H1 (cell line): ENCODE results near the gene ALAS1. TPM values are rescaled to one million over a fixed set of nuclear protein-coding genes. Genes with fewer than 3 reads are reported as not detected.

Experiments
- CTCF ChIA-PET: fragments of 300-600 bp; sonication (Branson Sonifier 250); formaldehyde crosslinking; loops from one replicate; lab custom pipeline; 2021; ENCODE audit not compliant: partially characterized antibody; lab: Charles Lee
- POLR2A ChIA-PET: fragments of 300-600 bp; sonication (Branson Sonifier 250); formaldehyde crosslinking; loops from one replicate; lab custom pipeline; 2021; ENCODE audit warnings: inconsistent platforms; ENCODE audit not compliant: partially characterized antibody; lab: Charles Lee
- DNase-seq, 2 experiments: peaks; one replicate each; pipeline versions ENCODE4 v3.0.0 to v3.0.0-alpha.2; 2010 to 2022; ENCODE audit warnings: low spot score in 2 of 2, low read depth in 1 of 2, mixed read lengths in 1 of 2
- FAIRE-seq: peaks from 2 replicates; lab custom pipeline; 2011; peaks lifted over from hg19 to GRCh38; lab: Jason Lieb, UNC
- H2AFZ ChIP-seq: 2 replicates; pipeline ENCODE4 v1.8.1; 2012; ENCODE audit warnings: low read length, inconsistent platforms
- H2AK5ac ChIP-seq: 2 replicates; pipeline ENCODE4 v1.6.1; 2013; ENCODE audit warnings: low read depth, low read length
- H2BK120ac ChIP-seq: replicated peaks from 2 replicates; pipeline ENCODE3; 2013; ENCODE audit warnings: low read depth, low read length, inconsistent platforms
- H2BK12ac ChIP-seq: 2 replicates; pipeline ENCODE4 v1.6.1; 2013; ENCODE audit warnings: low read depth, low read length
- H2BK15ac ChIP-seq: 2 replicates; pipeline ENCODE4 v1.6.1; 2013; ENCODE audit warnings: low read length
- H2BK20ac ChIP-seq: 2 replicates; pipeline ENCODE4 v1.6.1; 2013; ENCODE audit warnings: low read length
- H2BK5ac ChIP-seq: 2 replicates; pipeline ENCODE4 v1.6.1; 2013; ENCODE audit warnings: low read depth, low read length
- H3K14ac ChIP-seq: 2 replicates; pipeline ENCODE4 v1.6.1; 2013; ENCODE audit warnings: inconsistent platforms; ENCODE audit not compliant: insufficient read length
- H3K18ac ChIP-seq: 2 replicates; pipeline ENCODE4 v1.6.1; 2013; ENCODE audit warnings: low read length; ENCODE audit errors: extremely low read depth
- H3K23ac ChIP-seq: 2 replicates; pipeline ENCODE4 v1.6.1; 2013; ENCODE audit warnings: inconsistent platforms; ENCODE audit not compliant: insufficient read length
- H3K23me2 ChIP-seq: 2 replicates; pipeline ENCODE4 v1.6.1; 2013; ENCODE audit warnings: low read depth, low read length
- H3K27ac ChIP-seq: 2 replicates; pipeline ENCODE4 v1.6.1; 2011; ENCODE audit warnings: low read depth, low read length, inconsistent platforms
- H3K27me3 ChIP-seq, 4 experiments: replicated peaks in 1 of 4; 1 replicate in 1 of 4; 2 replicates in 3 of 4; pipeline versions ENCODE4 v1.6.1 to v1.8.1; 2011 to 2013; ENCODE audit warnings: low read length in 3 of 4, mild to moderate bottlenecking in 3 of 4, inconsistent platforms in 2 of 4, mixed read lengths in 2 of 4, moderate library complexity in 1 of 4; ENCODE audit not compliant: control insufficient read depth in 3 of 4, insufficient read depth in 3 of 4; ENCODE audit errors: extremely low read depth in 1 of 4
- H3K36me3 ChIP-seq, 4 experiments: 2 replicates each; pipeline versions ENCODE4 v1.6.1 to v1.8.1; 2011 to 2013; ENCODE audit warnings: mild to moderate bottlenecking in 4 of 4, low read length in 3 of 4, moderate library complexity in 2 of 4, control low read depth in 1 of 4, inconsistent platforms in 1 of 4; ENCODE audit not compliant: insufficient read depth in 4 of 4, control insufficient read depth in 2 of 4
- H3K4ac ChIP-seq: replicated peaks from 2 replicates; pipeline ENCODE3; 2013; ENCODE audit warnings: low read length, low read depth, mixed read lengths, inconsistent platforms; ENCODE audit not compliant: insufficient read length
- H3K4me1 ChIP-seq, 4 experiments: replicated peaks in 1 of 4; 1 replicate in 1 of 4; 2 replicates in 3 of 4; pipeline versions ENCODE4 v1.6.1 to v1.8.1; 2011 to 2013; ENCODE audit warnings: low read length in 3 of 4, inconsistent platforms in 2 of 4, mixed read lengths in 1 of 4; ENCODE audit not compliant: insufficient read depth in 4 of 4, control insufficient read depth in 3 of 4
- H3K4me2 ChIP-seq, 2 experiments: 2 replicates each; pipeline versions ENCODE4 v1.6.1 to v1.8.1; 2011 to 2013; ENCODE audit warnings: low read depth in 2 of 2, low read length in 2 of 2, control low read depth in 1 of 2, inconsistent platforms in 1 of 2, mild to moderate bottlenecking in 1 of 2; ENCODE audit not compliant: insufficient read depth in 1 of 2
- H3K4me3 ChIP-seq, 4 experiments: fragments of 200-600, 300-600 bp in 1 of 4; sonication (generic), shearing (Covaris generic), sonication (Bioruptor Twin) in 1 of 4; 2 replicates each; pipeline versions ENCODE4 v1.5.1 to v1.8.1; 2011 to 2016; ENCODE audit warnings: low read length in 4 of 4, low read depth in 3 of 4, control low read depth in 2 of 4, inconsistent platforms in 2 of 4, mild to moderate bottlenecking in 2 of 4, mixed read lengths in 1 of 4, moderate library complexity in 1 of 4; ENCODE audit not compliant: insufficient read depth in 2 of 4; ENCODE audit errors: extremely low read depth in 1 of 4
- H3K56ac ChIP-seq: replicated peaks from 2 replicates; pipeline ENCODE3; 2013; ENCODE audit warnings: low read depth, mild to moderate bottlenecking, mixed read lengths, low read length, inconsistent platforms; ENCODE audit not compliant: insufficient read length
- H3K79me1 ChIP-seq: 2 replicates; pipeline ENCODE4 v1.6.1; 2013; ENCODE audit warnings: low read depth, low read length, control low read depth
- H3K79me2 ChIP-seq, 2 experiments: 2 replicates each; pipeline versions ENCODE4 v1.6.1 to v1.8.1; 2012 to 2013; ENCODE audit warnings: low read length in 2 of 2, mild to moderate bottlenecking in 2 of 2, inconsistent platforms in 1 of 2; ENCODE audit not compliant: insufficient read depth in 2 of 2, control insufficient read depth in 1 of 2
- H3K9ac ChIP-seq, 4 experiments: replicated peaks in 1 of 4; 1 replicate in 1 of 4; 2 replicates in 3 of 4; pipeline versions ENCODE4 v1.6.1 to v1.8.1; 2011 to 2013; ENCODE audit warnings: low read depth in 3 of 4, low read length in 3 of 4, control low read depth in 2 of 4, mild to moderate bottlenecking in 2 of 4, moderate library complexity in 2 of 4, inconsistent platforms in 1 of 4; ENCODE audit errors: extremely low read depth in 1 of 4
- H3K9me3 ChIP-seq, 2 experiments: 2 replicates each; pipeline versions ENCODE4 v1.6.1 to v1.8.1; 2012 to 2013; ENCODE audit warnings: mild to moderate bottlenecking in 2 of 2, moderate library complexity in 2 of 2, control low read depth in 1 of 2, inconsistent platforms in 1 of 2, low read depth in 1 of 2, low read length in 1 of 2, mixed read lengths in 1 of 2; ENCODE audit not compliant: insufficient read depth in 2 of 2
- H4K20me1 ChIP-seq, 2 experiments: replicated peaks in 1 of 2; 2 replicates each; pipeline versions ENCODE3 to v1.8.1; 2011 to 2013; ENCODE audit warnings: inconsistent platforms in 2 of 2, low read length in 2 of 2, mild to moderate bottlenecking in 1 of 2; ENCODE audit not compliant: insufficient read depth in 2 of 2, control insufficient read depth in 1 of 2
- H4K5ac ChIP-seq: 2 replicates; pipeline ENCODE4 v1.6.1; 2013; ENCODE audit warnings: low read length, low read depth, mixed read lengths, inconsistent platforms; ENCODE audit not compliant: insufficient read length
- H4K8ac ChIP-seq: 2 replicates; pipeline ENCODE4 v1.8.0; 2013; ENCODE audit warnings: mild to moderate bottlenecking, moderate library complexity, low read length, inconsistent platforms; ENCODE audit not compliant: insufficient read depth; ENCODE audit errors: extremely low read depth
- H4K91ac ChIP-seq: replicated peaks from 2 replicates; pipeline ENCODE3; 2013; ENCODE audit warnings: low read length, mixed read lengths, inconsistent platforms; ENCODE audit not compliant: insufficient read length
- HDAC6 ChIP-seq: IDR thresholded peaks from one replicate; pipeline ENCODE4 v1.7.1; 2012; ENCODE audit warnings: low read depth, mild to moderate bottlenecking, inconsistent platforms, low read length, moderate library complexity
- KDM4A ChIP-seq: IDR thresholded peaks from one replicate; pipeline ENCODE4 v1.7.1; 2012; ENCODE audit warnings: low read depth, mild to moderate bottlenecking, moderate library complexity, low read length, inconsistent platforms; ENCODE audit not compliant: severe bottlenecking
- NRF1 ChIP-seq: IDR thresholded peaks from 2 replicates; pipeline ENCODE4 v1.6.1; 2011; ENCODE audit warnings: mild to moderate bottlenecking, low read depth, low read length, improper control_type of control experiment
- TBP ChIP-seq: IDR thresholded peaks from 2 replicates; pipeline ENCODE4 v1.6.1; 2011; ENCODE audit warnings: low read depth, low read length, improper control_type of control experiment
- USF2 ChIP-seq: IDR thresholded peaks from 2 replicates; pipeline ENCODE4 v1.6.1; 2011; ENCODE audit warnings: low read length, improper control_type of control experiment
- YY1 ChIP-seq: IDR thresholded peaks from 2 replicates; pipeline ENCODE4 v1.6.1; 2011; ENCODE audit warnings: low read depth, mild to moderate bottlenecking, low read length
- WGBS, 2 experiments: shearing (Covaris generic) in 1 of 2; methylation state at CpG; one replicate each; pipeline versions ENCODE4 v1.1.6 to v1.1.7; 2013 to 2015; ENCODE audit warnings: low lambda C conversion rate in 2 of 2, mixed read lengths in 2 of 2, inconsistent platforms in 1 of 2, low coverage in 1 of 2, missing lambda C conversion rate in 1 of 2; ENCODE audit not compliant: insufficient replicate concordance in 2 of 2, insufficient coverage in 1 of 2, insufficient read length in 1 of 2; ENCODE audit errors: extremely low coverage in 1 of 2, missing lambda C conversion rate in 1 of 2; 5-methylcytosine and 5-hydroxymethylcytosine counted together
- polyA plus RNA-seq, 7 experiments: library from polyadenylated mRNA; depleted of rRNA in 3 of 7; stranded (reverse) in 5 of 7; unstranded in 2 of 7; fragments of >200 nt in 5 of 7; fragments of 200-250 nt in 2 of 7; gene quantifications; 1 replicate in 5 of 7; 2 replicates in 1 of 7; 4 replicates in 1 of 7; pipeline versions ENCODE4 v1.2.1 to v1.2.3, GENCODE V29; 2011 to 2013; ENCODE audit warnings: missing spikeins in 2 of 7, mixed read lengths in 2 of 7
- total RNA-seq: library from RNA; stranded (reverse); fragmentation: NEBNext Ultra II Directional; extraction: Animal tissue kit (Norgen Biotek cat#: 25700); gene quantifications from 2 replicates; pipeline ENCODE4 v1.2.1, GENCODE V29; 2021

ALAS1 gene
- total and polyA plus RNA-seq, 2 of the 8 experiments (the other 6 are each of a cell fraction or from before 2014, with no cell fraction given) = 45.9 to 84.4 TPM

DNA sequence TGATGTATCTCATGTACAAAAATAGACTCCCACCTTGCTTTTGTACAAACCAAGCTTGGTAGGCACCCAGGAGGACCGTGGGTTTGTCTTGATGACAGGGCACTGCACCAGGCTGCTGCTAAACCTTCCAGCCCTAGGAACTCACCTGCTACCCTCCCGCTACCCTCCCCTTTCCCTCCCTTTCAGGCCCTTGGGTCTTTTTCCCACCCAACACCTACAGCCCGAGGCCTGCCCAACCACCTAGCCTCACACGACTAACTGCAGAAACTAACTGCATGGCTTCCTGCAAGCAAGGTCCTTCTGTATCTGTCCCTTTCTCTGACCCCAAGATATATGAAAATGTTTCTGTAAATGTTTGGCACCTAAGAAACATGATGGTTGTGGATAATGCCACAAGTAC lies 58.7 kb downstream of the ALAS1 start:
- 85% methylated on average over 4 of the region's 4 CpGs; no CpG with 5 or more reads in 1 of the 2 experiments for WGBS, 2 experiments

More for the DNA sequence above, 58.7 kb downstream of the ALAS1 start:
- no peak overlapping the region for H2AK5ac ChIP-seq
- no peaks in the 10 kb centered on the region for H3K27me3 ChIP-seq
- no peak overlapping the region for H3K27ac ChIP-seq
- H3K4ac ChIP-seq = no peak overlapping the region
- TF ChIP-seq NRF1 (no peak), HDAC6 (no peak), KDM4A (no peak), TBP (no peak), USF2 (no peak), YY1 (no peak)
- DNase-seq (no peak), FAIRE-seq (no peak)
- no peak overlapping the region for H3K23ac ChIP-seq
- no peak overlapping the region for H2BK20ac ChIP-seq
- H3K14ac ChIP-seq = no peak overlapping the region
- no peak overlapping the region for H4K5ac ChIP-seq
- no peak overlapping the region for H2BK12ac ChIP-seq
- H4K91ac ChIP-seq = no peak overlapping the region
- POLR2A ChIA-PET = interaction anchor here (0.9 to 1.6 kb wide), 3 partner anchors 10 to 20 kb away, joined by 3 to 4 read pairs (median 4); no protein-coding TSS in a partner anchor
- H4K20me1 ChIP-seq = peaks cover 4 to 11% of the 10 kb centered on the region in 2 experiments
- no peaks in the 10 kb centered on the region for H3K79me1 ChIP-seq
- no peak overlapping the region for H3K9ac ChIP-seq
- CTCF ChIA-PET = interaction anchor here (0.6 to 17.7 kb wide), 4 partner anchors 26 to 192 kb away, joined by 3 to 126 read pairs (median 4); partner anchors contain the start of gene TLR9
- H3K23me2 ChIP-seq = no peaks in the 10 kb centered on the region
- no peak overlapping the region for H2BK15ac ChIP-seq
- H2AFZ ChIP-seq = no peak overlapping the region
- no peak overlapping the region for H3K56ac ChIP-seq
- no peak overlapping the region for H3K18ac ChIP-seq
- H2BK5ac ChIP-seq = no peak overlapping the region
- H3K36me3 ChIP-seq = peaks cover 36 to 92% (median 70%) of the 10 kb centered on the region in 4 experiments
- no peak overlapping the region for H3K4me2 ChIP-seq
- H3K9me3 ChIP-seq = no peaks in the 10 kb centered on the region
- H2BK120ac ChIP-seq = no peak overlapping the region
- H3K4me1 ChIP-seq = no peaks in the 10 kb centered on the region
- peaks cover 0 to 3% of the 10 kb centered on the region in 2 experiments; a peak in 2 of 4 replicates for H3K79me2 ChIP-seq
- H4K8ac ChIP-seq = no peak overlapping the region
- no peak overlapping the region for H3K4me3 ChIP-seq
